ENCODE measurements around the gene PTPRE. TPM values are rescaled to one million over a fixed set of nuclear protein-coding genes. Genes with fewer than 3 reads are reported as not detected.
"Not testable (repeated sequence)": the region's sequence is repeated elsewhere in the genome, so short reads cannot be mapped to it uniquely, and the experiment has no call there.

The PTPRE gene
- total and polyA plus RNA-seq, 9 donors: 3.3 to 6.3 (median 4.4) TPM

GRCh38 chr10:127987467-127988380 is 80.8 kb downstream of the PTPRE start:
- no peak for DNase-seq
- Histone ChIP-seq H3K27ac (ENCODE audit: low read length) (peak overlapping the region; percentile 82), H3K27me3 (ENCODE audit: control insufficient read depth, insufficient read depth, low read length) (no peaks in the 10 kb centered on the region), H3K4me3 (ENCODE audit: low read length) (no peak overlapping the region), H3K36me3 (ENCODE audit: control insufficient read depth, insufficient read depth, low read length) (no peaks in the 10 kb centered on the region), H3K4me1 (ENCODE audit: control insufficient read depth, insufficient read depth, low read length) (peaks cover 13% of the 10 kb centered on the region), H3K9me3 (replicated peaks; ENCODE audit: control insufficient read depth, low read depth, low read length) (no peaks in the 10 kb centered on the region)
- 88% methylated on average over 4 of the region's 14 CpGs for WGBS (ENCODE audit: insufficient coverage)

GRCh38 chr10:127989481-127990012 is 82.6 kb downstream of the PTPRE start:
- Histone ChIP-seq H3K4me3 (ENCODE audit: low read length) (no peak overlapping the region), H3K4me1 (ENCODE audit: control insufficient read depth, insufficient read depth, low read length) (peaks cover 13% of the 10 kb centered on the region), H3K27me3 (ENCODE audit: control insufficient read depth, insufficient read depth, low read length) (no peaks in the 10 kb centered on the region), H3K27ac (ENCODE audit: low read length) (peak overlapping the region; percentile 25), H3K9me3 (replicated peaks; ENCODE audit: control insufficient read depth, low read depth, low read length) (no peaks in the 10 kb centered on the region), H3K36me3 (ENCODE audit: control insufficient read depth, insufficient read depth, low read length) (no peaks in the 10 kb centered on the region)
- DNase-seq: no peak
- no CpG with 5 or more reads among the region's 8 CpGs for WGBS (ENCODE audit: insufficient coverage)

- not testable (repeated sequence) for H3K27me3 ChIP-seq (ENCODE audit: control insufficient read depth, insufficient read depth, low read length); DNase-seq; H3K36me3 ChIP-seq (ENCODE audit: control insufficient read depth, insufficient read depth, low read length); H3K9me3 ChIP-seq (replicated peaks; ENCODE audit: control insufficient read depth, low read depth, low read length); H3K4me3 ChIP-seq (ENCODE audit: low read length)
- H3K4me1 ChIP-seq (ENCODE audit: control insufficient read depth, insufficient read depth, low read length): peaks cover 13% of the 10 kb centered on the region
- H3K27ac ChIP-seq (ENCODE audit: low read length): peak overlapping the region; percentile 78
- no CpG with 5 or more reads among the region's 9 CpGs for WGBS (ENCODE audit: insufficient coverage)
Measured at GRCh38 chr10:127990132-127990788, 83.4 kb downstream of the PTPRE start.

GRCh38 chr10:127990846-127991542 is 84.1 kb downstream of the PTPRE start:
- DNase-seq: peak; percentile 38
- no peak overlapping the region for H3K4me3 ChIP-seq (ENCODE audit: low read length)
- WGBS (ENCODE audit: insufficient coverage): 65% methylated on average over 2 of the region's 15 CpGs
- peak overlapping the region; percentile 78 for H3K27ac ChIP-seq (ENCODE audit: low read length)
- no peaks in the 10 kb centered on the region for H3K36me3 ChIP-seq (ENCODE audit: control insufficient read depth, insufficient read depth, low read length)
- no peaks in the 10 kb centered on the region for H3K27me3 ChIP-seq (ENCODE audit: control insufficient read depth, insufficient read depth, low read length)
- no peaks in the 10 kb centered on the region for H3K9me3 ChIP-seq (replicated peaks; ENCODE audit: control insufficient read depth, low read depth, low read length)
- peaks cover 13% of the 10 kb centered on the region for H3K4me1 ChIP-seq (ENCODE audit: control insufficient read depth, insufficient read depth, low read length)

- H3K27ac ChIP-seq (ENCODE audit: low read length): peak overlapping the region; percentile 78
- H3K9me3 ChIP-seq (replicated peaks; ENCODE audit: control insufficient read depth, low read depth, low read length): no peaks in the 10 kb centered on the region
- H3K4me1 ChIP-seq (ENCODE audit: control insufficient read depth, insufficient read depth, low read length): peaks cover 16% of the 10 kb centered on the region
- no peak for DNase-seq
- H3K27me3 ChIP-seq (ENCODE audit: control insufficient read depth, insufficient read depth, low read length): no peaks in the 10 kb centered on the region
- H3K36me3 ChIP-seq (ENCODE audit: control insufficient read depth, insufficient read depth, low read length): no peaks in the 10 kb centered on the region
- no peak overlapping the region for H3K4me3 ChIP-seq (ENCODE audit: low read length)
- 83% methylated on average over 5 of the region's 8 CpGs for WGBS (ENCODE audit: insufficient coverage)
Measured at GRCh38 chr10:127991543-127992255, 84.8 kb downstream of the PTPRE start.

GRCh38 chr10:127992376-127992775 is 85.5 kb downstream of the PTPRE start:
- DNase-seq: no peak
- Histone ChIP-seq H3K4me3 (ENCODE audit: low read length) (no peak overlapping the region), H3K36me3 (ENCODE audit: control insufficient read depth, insufficient read depth, low read length) (no peaks in the 10 kb centered on the region), H3K9me3 (replicated peaks; ENCODE audit: control insufficient read depth, low read depth, low read length) (no peaks in the 10 kb centered on the region), H3K27ac (ENCODE audit: low read length) (no peak overlapping the region), H3K4me1 (ENCODE audit: control insufficient read depth, insufficient read depth, low read length) (peaks cover 20% of the 10 kb centered on the region), H3K27me3 (ENCODE audit: control insufficient read depth, insufficient read depth, low read length) (no peaks in the 10 kb centered on the region)
- WGBS (ENCODE audit: insufficient coverage): 73% methylated on average over 8 of the region's 8 CpGs

- H3K36me3 ChIP-seq (ENCODE audit: control insufficient read depth, insufficient read depth, low read length): no peaks in the 10 kb centered on the region
- no peaks in the 10 kb centered on the region for H3K27me3 ChIP-seq (ENCODE audit: control insufficient read depth, insufficient read depth, low read length)
- 85% methylated on average over 8 of the region's 12 CpGs for WGBS (ENCODE audit: insufficient coverage)
- H3K4me3 ChIP-seq (ENCODE audit: low read length): no peak overlapping the region
- no peak overlapping the region for H3K27ac ChIP-seq (ENCODE audit: low read length)
- no peaks in the 10 kb centered on the region for H3K9me3 ChIP-seq (replicated peaks; ENCODE audit: control insufficient read depth, low read depth, low read length)
- DNase-seq: no peak
- H3K4me1 ChIP-seq (ENCODE audit: control insufficient read depth, insufficient read depth, low read length): peaks cover 24% of the 10 kb centered on the region
Measured at GRCh38 chr10:127993056-127993690, 86.3 kb downstream of the PTPRE start.

GRCh38 chr10:127995939-127996338 is 89.0 kb downstream of the PTPRE start:
- Histone ChIP-seq H3K27me3 (ENCODE audit: control insufficient read depth, insufficient read depth, low read length) (no peaks in the 10 kb centered on the region), H3K4me1 (ENCODE audit: control insufficient read depth, insufficient read depth, low read length) (peaks cover 21% of the 10 kb centered on the region), H3K4me3 (ENCODE audit: low read length) (no peak overlapping the region), H3K27ac (ENCODE audit: low read length) (no peak overlapping the region), H3K9me3 (replicated peaks; ENCODE audit: control insufficient read depth, low read depth, low read length) (no peaks in the 10 kb centered on the region), H3K36me3 (ENCODE audit: control insufficient read depth, insufficient read depth, low read length) (no peaks in the 10 kb centered on the region)
- DNase-seq: no peak
- WGBS (ENCODE audit: insufficient coverage): no CpG with 5 or more reads among the region's 6 CpGs

- Histone ChIP-seq H3K4me3 (ENCODE audit: low read length) (no peak overlapping the region), H3K4me1 (ENCODE audit: control insufficient read depth, insufficient read depth, low read length) (peaks cover 25% of the 10 kb centered on the region), H3K27me3 (ENCODE audit: control insufficient read depth, insufficient read depth, low read length) (no peaks in the 10 kb centered on the region), H3K27ac (ENCODE audit: low read length) (no peak overlapping the region), H3K36me3 (ENCODE audit: control insufficient read depth, insufficient read depth, low read length) (no peaks in the 10 kb centered on the region), H3K9me3 (replicated peaks; ENCODE audit: control insufficient read depth, low read depth, low read length) (no peaks in the 10 kb centered on the region)
- 42% methylated on average over 5 of the region's 5 CpGs for WGBS (ENCODE audit: insufficient coverage)
- peak; percentile 45 for DNase-seq
Measured at GRCh38 chr10:127996586-127996985, 89.7 kb downstream of the PTPRE start.
